ENCODE results near the gene MPL.

The MPL gene

GRCh38 chr1:43381612-43382011 is 44.0 kb downstream of the MPL start:
- no peak for TF ChIP-seq CTCF (IDR thresholded peaks at IDR 0.05)

- TF ChIP-seq CTCF (IDR thresholded peaks at IDR 0.05): no peak
Observed at GRCh38 chr1:43382027-43382779, 44.6 kb downstream of the MPL start.

GRCh38 chr1:43383449-43383848 is 45.8 kb downstream of the MPL start:
- TF ChIP-seq CTCF (IDR thresholded peaks at IDR 0.05): no peak

- no peak for TF ChIP-seq CTCF (IDR thresholded peaks at IDR 0.05)
Observed at GRCh38 chr1:43386676-43387075, 49.1 kb downstream of the MPL start.

- no peak for TF ChIP-seq CTCF (IDR thresholded peaks at IDR 0.05)
Observed at GRCh38 chr1:43387976-43388599, 50.5 kb downstream of the MPL start.

- TF ChIP-seq CTCF (IDR thresholded peaks at IDR 0.05): no peak
Observed at GRCh38 chr1:43388613-43389012, 51.0 kb downstream of the MPL start.

GRCh38 chr1:43389326-43390313 is 52.0 kb downstream of the MPL start, which contains the start of the genes MED8 and SZT2:
Gene MED8, minus strand, starts transcription at chr1:43389800. Its CDS starts 36 bp downstream, at chr1:43389764.
Gene SZT2, plus strand, starts transcription at chr1:43389899. Its CDS starts 70 bp downstream, at chr1:43389969.
- TF ChIP-seq CTCF (IDR thresholded peaks at IDR 0.05): no peak

Data from LNCAP (cell line).